ENCODE results near the gene PLA2G3.
"Not testable (repeated sequence)": the region's sequence is repeated elsewhere in the genome, so short reads cannot be mapped to it uniquely, and the experiment has no call there.

PLA2G3 gene

GRCh38 chr22:31099841-31100761, 40.2 kb downstream of the PLA2G3 start:
- no peak for DNase-seq

DNA sequence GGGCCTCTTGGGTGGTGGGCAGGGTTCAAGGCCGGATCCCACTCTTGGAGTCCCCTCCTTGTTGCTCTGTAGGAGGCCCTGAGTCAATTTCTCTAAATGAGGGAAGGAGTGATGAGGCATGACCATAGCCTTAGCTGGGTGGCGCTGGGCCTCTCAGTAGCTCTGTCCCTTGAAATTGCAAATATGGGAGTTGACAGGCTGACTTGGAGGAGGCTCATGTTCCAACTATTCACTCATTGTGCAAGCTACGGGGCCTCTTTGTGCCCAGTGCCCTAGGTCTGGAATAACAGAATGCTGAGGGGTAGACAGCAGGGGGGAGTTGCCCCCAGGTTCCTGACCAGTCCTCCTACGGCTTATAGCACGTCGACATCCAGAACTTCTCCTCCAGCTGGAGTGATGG, 40.9 kb downstream of the PLA2G3 start:
- no peak for DNase-seq

- DNase-seq, result no peak
These were observed 41.6 kb downstream of the PLA2G3 start for GRCh38 chr22:31098632-31099110.

GRCh38 chr22:31097941-31098631, 42.2 kb downstream of the PLA2G3 start:
- DNase-seq, result no peak

DNA sequence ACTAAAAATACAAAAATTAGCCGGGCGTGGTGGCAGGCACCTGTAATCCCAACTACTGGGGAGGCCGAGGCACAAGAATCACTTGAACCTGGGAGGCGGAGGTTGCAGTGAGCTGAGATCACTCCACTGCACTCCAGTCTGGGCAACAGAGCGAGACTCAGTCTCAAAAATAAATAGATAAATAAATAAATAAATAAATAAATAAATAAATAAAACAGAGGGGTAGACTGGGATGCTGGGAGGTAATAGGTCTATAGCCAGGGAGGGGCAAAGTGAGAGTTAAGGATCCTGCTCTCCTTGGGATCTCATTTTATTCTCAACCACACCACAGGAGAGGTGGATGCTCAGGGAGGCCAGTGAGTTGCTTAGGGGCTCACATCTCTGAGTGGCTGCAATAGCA, 42.8 kb downstream of the PLA2G3 start:
- DNase-seq, result not testable (repeated sequence)

DNA sequence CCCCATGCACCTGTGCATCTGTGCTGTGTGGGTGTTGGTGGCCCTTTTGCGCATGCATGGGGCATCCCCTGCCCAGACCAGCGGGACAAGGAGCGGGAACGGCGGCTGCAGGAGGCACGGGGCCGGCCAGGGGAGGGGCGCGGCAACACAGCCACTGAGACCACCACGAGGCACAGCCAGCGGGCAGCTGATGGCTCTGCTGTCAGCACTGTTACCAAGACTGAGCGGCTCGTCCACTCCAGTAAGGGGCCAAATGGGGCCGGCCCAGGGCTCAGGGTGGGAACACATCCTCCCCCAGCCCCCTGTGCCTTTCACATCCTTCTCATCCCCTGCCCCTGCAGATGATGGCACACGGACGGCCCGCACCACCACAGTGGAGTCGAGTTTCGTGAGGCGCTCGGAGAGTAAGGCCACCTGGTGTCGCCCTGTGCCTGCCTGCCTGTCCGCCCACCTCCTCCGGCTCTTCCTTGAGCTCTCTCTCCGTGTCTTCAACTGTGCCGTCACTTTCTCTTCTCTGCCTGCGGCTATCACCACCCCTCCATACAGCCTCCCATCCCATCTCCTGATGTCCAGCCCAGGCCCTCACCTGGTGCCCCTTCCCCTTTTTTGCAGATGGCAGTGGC, 43.5 kb downstream of the PLA2G3 start:
- DNase-seq, result no peak

DNA sequence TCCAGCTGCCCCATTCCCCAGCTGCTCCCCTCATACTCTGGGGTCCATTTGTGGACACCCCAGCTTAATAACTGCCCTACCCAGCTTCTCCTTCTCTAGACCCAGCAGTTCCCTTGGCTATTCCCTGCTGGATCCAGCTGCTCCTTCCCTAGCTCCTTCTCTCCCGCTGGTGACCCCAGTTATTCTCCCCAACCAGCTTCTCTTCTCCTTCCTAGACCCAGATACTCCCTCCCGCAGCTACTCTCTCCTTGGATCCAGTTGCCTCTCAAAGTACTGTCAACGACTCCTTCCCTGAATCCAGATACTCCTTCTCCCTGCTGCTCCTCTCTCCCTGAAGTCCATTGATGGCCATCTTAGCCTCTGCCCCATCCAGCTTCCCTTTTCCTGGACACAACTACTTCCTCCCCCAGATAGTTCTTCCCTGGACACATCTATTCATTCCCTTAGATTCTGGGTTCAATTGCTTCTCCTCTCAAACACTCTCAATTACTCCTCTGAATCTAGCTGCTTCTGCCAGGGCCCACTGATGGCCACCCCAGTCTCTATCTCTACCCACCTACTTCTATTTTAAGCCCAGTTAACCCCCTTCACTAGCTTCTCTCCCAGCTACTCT, 44.6 kb downstream of the PLA2G3 start:
- no peak for DNase-seq

DNA sequence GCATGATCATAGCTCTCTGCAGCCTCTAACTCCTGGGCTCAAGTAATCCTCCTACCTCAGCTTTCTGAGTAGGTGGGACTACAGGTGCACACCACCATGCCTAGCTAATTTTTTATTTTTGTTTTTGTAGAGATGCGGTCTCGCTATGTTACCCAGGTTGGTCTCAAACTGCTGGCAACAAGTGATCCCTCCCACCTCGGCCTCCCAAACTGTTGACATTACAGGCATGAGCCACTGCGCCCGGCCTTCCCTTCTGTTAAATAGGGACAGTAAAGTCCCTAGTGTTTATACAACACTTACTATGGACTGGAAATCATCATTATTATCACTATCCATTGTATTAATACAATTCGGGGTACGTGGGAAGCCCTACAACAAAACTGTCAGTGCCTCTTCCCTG, 45.6 kb downstream of the PLA2G3 start:
- DNase-seq, result no peak

DNA sequence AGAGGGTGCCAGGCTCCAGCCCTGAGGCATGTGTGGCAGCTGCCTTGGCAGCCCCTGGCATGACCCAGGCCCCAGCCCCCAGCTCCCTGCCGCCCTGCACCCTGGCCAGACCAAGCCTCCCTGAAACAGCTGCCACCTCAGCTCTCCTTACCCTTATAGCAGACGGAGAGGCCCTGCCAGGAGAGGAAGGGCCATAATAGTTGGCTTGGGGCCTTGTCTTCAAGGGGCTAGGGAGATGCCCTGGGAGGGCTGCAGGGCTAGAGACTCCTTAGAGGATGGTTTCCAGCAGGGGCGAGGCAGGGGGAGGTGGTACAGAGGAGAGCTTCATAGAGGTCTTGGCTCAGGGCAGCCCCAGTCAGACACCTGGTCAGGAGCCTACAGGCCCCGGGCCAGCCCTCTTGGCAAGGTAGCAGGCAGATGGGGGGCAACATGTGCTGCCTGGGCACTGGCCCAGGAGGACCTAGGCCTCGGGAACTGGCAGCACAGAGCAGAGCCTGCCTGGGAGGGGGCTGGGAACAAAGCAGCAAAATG, 46.2 kb downstream of the PLA2G3 start:
- no peak for DNase-seq

GRCh38 chr22:31093086-31093850, 47.0 kb downstream of the PLA2G3 start:
- no peak for DNase-seq

DNA sequence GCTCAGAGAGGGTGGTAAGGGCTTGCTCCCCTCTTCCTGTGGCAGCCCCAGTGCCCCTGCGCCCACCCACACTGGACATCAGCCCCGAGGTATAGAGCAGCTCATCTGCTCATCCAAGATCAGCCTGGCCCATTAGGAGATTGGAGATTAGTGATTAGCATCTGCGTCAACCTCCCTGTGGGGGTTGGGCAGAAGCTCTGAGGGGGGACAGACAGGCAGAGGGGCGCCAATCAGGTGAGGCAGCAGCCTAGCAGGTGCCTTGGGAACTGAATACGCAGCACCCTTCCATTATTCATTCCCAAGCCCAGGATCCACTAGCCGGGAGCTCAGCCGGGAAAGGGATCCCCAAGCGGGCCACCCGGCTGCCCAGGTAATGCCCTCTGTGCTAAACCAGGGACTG, 48.1 kb downstream of the PLA2G3 start:
- DNase-seq, result no peak

DNA sequence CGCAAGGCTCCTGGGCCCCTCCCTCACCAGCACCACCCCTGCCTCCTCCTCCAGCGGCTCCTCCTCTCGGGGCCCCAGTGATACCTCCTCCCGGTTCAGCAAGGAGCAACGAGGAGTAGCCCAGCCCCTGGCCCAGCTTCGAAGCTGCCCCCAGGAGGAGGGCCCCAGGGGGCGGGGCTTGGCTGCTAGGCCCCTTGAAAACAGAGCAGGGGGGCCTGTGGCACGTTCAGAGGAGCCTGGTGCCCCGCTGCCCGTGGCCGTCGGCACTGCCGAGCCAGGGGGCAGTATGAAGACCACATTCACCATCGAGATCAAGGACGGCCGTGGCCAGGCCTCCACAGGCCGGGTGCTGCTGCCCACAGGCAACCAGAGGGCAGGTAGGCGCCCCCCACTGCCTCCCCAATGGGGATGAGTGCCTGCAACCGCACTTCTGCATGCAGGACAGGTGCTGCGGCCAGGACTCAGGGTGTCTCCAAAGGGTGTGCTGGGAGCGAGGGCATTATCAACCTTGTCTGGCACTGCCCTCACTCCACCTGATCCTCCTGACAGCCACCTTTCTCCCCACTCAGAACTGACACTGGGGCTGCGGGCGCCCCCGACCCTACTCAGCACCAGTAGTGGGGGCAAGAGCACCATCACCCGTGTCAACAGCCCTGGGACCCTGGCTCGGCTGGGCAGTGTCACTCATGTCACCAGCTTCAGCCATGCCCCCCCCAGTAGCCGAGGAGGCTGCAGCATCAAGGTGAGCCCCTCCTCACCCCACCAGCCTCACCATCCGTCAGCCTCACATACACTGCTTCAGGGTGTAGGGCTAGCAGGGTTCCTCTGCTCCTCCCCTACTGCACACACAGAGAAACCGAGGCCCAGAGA, 49.0 kb downstream of the PLA2G3 start:
- DNase-seq, result no peak

- DNase-seq, result no peak
These were observed 49.9 kb downstream of the PLA2G3 start for GRCh38 chr22:31090217-31091085.

- peak; percentile 62 to 78 (median 67) for DNase-seq
These were observed 50.9 kb downstream of the PLA2G3 start for GRCh38 chr22:31089160-31090100.

- DNase-seq, result no peak
These were observed 51.9 kb downstream of the PLA2G3 start for GRCh38 chr22:31088233-31088986.

DNA sequence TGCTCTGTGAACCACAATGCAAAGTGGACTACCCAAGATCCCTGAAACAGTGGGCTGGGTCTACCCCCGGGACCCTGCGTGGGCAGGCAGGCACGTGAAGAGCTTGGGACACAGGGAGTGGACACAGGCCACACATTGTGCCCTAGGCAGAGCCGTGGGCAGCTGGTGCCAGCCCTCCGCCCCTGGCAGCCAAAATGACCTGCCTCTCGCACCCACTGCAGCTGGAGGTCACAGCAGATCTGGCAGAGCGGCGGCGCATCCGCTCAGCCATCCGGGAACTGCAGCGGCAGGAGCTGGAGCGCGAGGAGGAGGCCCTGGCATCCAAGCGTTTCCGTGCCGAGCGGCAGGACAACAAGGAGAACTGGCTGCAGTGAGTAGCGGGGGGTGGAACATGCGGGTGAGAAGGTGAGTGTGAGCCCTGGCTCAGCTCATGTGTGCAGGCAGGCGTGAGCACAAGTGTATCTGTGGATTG, 52.5 kb downstream of the PLA2G3 start:
- no peak for DNase-seq

- DNase-seq, result no peak
These were observed 53.5 kb downstream of the PLA2G3 start for GRCh38 chr22:31086703-31087330.
